ENCODE results near the gene TMUB2.

Gene TMUB2

DNA sequence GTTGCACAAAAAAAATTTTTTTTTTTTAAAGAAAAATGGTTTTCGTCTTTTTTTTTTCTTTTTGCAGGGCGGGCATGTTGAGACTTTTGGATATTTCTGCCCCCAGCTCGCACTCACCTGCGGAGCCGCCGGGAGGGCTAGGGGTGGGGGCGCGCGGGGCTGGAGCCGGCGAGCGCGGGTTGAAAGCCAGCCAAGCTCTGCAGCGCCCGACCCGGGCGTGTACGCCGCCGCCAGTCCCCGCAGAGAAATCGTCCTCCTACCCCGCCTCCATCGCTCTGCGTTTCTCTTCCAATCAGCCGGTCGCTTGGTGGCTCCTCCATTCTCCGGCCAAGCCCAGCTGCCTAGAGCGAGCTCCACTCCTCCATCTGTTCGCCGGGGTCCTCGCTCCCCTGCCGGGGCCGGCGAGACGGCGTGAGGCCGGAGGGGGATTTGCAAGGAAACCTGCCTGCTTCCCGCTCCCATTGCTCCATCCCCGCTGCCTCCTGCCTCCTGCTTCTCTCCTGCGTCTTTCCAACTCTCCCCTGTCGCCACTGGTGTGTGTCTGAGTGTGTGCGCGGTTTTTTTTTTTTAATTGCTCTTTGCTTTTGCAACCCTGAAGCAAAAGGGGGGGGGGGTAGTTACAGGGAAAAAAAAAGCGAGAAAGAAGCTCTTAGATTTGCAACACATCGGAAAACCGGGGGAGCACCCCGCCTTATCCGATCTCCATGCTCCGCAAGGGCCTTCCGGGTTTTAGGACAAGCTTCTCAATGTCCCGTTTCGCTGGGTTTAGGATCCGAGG, 34.5 kb downstream of the TMUB2 start (continued):
- TF ChIP-seq, protein P1, sequence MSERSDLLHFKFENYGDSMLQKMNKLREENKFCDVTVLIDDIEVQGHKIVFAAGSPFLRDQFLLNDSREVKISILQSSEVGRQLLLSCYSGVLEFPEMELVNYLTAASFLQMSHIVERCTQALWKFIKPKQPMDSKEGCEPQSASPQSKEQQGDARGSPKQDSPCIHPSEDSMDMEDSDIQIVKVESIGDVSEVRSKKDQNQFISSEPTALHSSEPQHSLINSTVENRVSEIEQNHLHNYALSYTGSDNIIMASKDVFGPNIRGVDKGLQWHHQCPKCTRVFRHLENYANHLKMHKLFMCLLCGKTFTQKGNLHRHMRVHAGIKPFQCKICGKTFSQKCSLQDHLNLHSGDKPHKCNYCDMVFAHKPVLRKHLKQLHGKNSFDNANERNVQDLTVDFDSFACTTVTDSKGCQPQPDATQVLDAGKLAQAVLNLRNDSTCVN (tag by site-specific recombination; optimal IDR thresholded peaks at IDR 0.05) = peak; percentile 86
- no peak for TF ChIP-seq ZNF768 (tag by site-specific recombination; IDR thresholded peaks at IDR 0.05)
- TF ChIP-seq ZBTB48 (tag by site-specific recombination; IDR thresholded peaks at IDR 0.05) = no peak; the same call in 1 of the 2 replicates
- TF ChIP-seq KLF1 (tag by site-specific recombination; IDR thresholded peaks at IDR 0.05) = 0 out of 2 replicates have a peak, but pooled peaks have one; percentile 15
- 0 out of 2 replicates have a peak, but pooled peaks have one; percentile 17 for TF ChIP-seq KLF16 (tag by site-specific recombination; IDR thresholded peaks at IDR 0.05)
- no peak for TF ChIP-seq ZNF132 (tag by site-specific recombination; IDR thresholded peaks at IDR 0.05; ENCODE audit: borderline replicate concordance)
- TF ChIP-seq ZNF830 (tag by site-specific recombination; IDR thresholded peaks at IDR 0.05; ENCODE audit: low read depth) = no peak
- peak; percentile 22; the same call in 1 of the 2 replicates for TF ChIP-seq SCRT2 (tag by site-specific recombination; IDR thresholded peaks at IDR 0.05)
- no peak for TF ChIP-seq SALL2 (tag by site-specific recombination; IDR thresholded peaks at IDR 0.05; ENCODE audit: borderline replicate concordance)
- TF ChIP-seq ZNF23 (tag by site-specific recombination; IDR thresholded peaks at IDR 0.05; ENCODE audit: borderline replicate concordance) = no peak
- no peak for TF ChIP-seq ZNF223 (tag by site-specific recombination; IDR thresholded peaks at IDR 0.05)
- TF ChIP-seq, protein P2, sequence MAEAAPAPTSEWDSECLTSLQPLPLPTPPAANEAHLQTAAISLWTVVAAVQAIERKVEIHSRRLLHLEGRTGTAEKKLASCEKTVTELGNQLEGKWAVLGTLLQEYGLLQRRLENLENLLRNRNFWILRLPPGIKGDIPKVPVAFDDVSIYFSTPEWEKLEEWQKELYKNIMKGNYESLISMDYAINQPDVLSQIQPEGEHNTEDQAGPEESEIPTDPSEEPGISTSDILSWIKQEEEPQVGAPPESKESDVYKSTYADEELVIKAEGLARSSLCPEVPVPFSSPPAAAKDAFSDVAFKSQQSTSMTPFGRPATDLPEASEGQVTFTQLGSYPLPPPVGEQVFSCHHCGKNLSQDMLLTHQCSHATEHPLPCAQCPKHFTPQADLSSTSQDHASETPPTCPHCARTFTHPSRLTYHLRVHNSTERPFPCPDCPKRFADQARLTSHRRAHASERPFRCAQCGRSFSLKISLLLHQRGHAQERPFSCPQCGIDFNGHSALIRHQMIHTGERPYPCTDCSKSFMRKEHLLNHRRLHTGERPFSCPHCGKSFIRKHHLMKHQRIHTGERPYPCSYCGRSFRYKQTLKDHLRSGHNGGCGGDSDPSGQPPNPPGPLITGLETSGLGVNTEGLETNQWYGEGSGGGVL (tag by site-specific recombination; IDR thresholded peaks at IDR 0.05) = peak; percentile 59; the same call in 1 of the 2 replicates
- TF ChIP-seq GLI2 (tag by site-specific recombination; IDR thresholded peaks at IDR 0.05; ENCODE audit: borderline replicate concordance, low read depth) = no peak
- peak; percentile 53; the same call in 1 of the 2 replicates for TF ChIP-seq ZNF366 (tag by site-specific recombination; conservative IDR thresholded peaks at IDR 0.05)
- no peak for TF ChIP-seq ZNF514 (tag by site-specific recombination; IDR thresholded peaks at IDR 0.05)
- peak; percentile 86; the same call in 1 of the 2 replicates for TF ChIP-seq ZNF335 (tag by site-specific recombination; conservative IDR thresholded peaks at IDR 0.05)
- peak; percentile 95 for TF ChIP-seq ZNF184 (tag by site-specific recombination; IDR thresholded peaks at IDR 0.05)
- TF ChIP-seq ZNF660 (tag by site-specific recombination; IDR thresholded peaks at IDR 0.05) = no peak; the same call in none of the 2 replicates
- no peak for TF ChIP-seq ZNF239 (tag by site-specific recombination; IDR thresholded peaks at IDR 0.05)
- TF ChIP-seq, protein P3, sequence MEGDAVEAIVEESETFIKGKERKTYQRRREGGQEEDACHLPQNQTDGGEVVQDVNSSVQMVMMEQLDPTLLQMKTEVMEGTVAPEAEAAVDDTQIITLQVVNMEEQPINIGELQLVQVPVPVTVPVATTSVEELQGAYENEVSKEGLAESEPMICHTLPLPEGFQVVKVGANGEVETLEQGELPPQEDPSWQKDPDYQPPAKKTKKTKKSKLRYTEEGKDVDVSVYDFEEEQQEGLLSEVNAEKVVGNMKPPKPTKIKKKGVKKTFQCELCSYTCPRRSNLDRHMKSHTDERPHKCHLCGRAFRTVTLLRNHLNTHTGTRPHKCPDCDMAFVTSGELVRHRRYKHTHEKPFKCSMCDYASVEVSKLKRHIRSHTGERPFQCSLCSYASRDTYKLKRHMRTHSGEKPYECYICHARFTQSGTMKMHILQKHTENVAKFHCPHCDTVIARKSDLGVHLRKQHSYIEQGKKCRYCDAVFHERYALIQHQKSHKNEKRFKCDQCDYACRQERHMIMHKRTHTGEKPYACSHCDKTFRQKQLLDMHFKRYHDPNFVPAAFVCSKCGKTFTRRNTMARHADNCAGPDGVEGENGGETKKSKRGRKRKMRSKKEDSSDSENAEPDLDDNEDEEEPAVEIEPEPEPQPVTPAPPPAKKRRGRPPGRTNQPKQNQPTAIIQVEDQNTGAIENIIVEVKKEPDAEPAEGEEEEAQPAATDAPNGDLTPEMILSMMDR (tag by site-specific recombination; IDR thresholded peaks at IDR 0.05) = peak; percentile 67
- TF ChIP-seq ZNF433 (tag by site-specific recombination; IDR thresholded peaks at IDR 0.05; ENCODE audit: low read depth) = no peak
- TF ChIP-seq ZNF211 (tag by site-specific recombination; IDR thresholded peaks at IDR 0.05; ENCODE audit: low read depth) = no peak
- TF ChIP-seq ZNF510 (tag by site-specific recombination; IDR thresholded peaks at IDR 0.05; ENCODE audit: insufficient replicate concordance) = no peak
- TF ChIP-seq ZEB2 (tag by site-specific recombination; IDR thresholded peaks at IDR 0.05) = peak; percentile 90
- no peak for TF ChIP-seq ZNF558 (tag by site-specific recombination; IDR thresholded peaks at IDR 0.05)
- TF ChIP-seq ZNF37A (tag by site-specific recombination; IDR thresholded peaks at IDR 0.05) = no peak
- no peak for TF ChIP-seq ZNF133 (tag by site-specific recombination; IDR thresholded peaks at IDR 0.05)
- no peak for TF ChIP-seq TCF7L2 (IDR thresholded peaks at IDR 0.05; ENCODE audit: borderline replicate concordance, low read depth, low read length)
- peak; percentile 69 for TF ChIP-seq ZNF600 (tag by site-specific recombination; IDR thresholded peaks at IDR 0.05)
- TF ChIP-seq ZFP41 (tag by site-specific recombination; IDR thresholded peaks at IDR 0.05; ENCODE audit: borderline replicate concordance) = no peak
- no peak for TF ChIP-seq ZNF776 (tag by site-specific recombination; IDR thresholded peaks at IDR 0.05; ENCODE audit: borderline replicate concordance)
- TF ChIP-seq ZSCAN30 (tag by site-specific recombination; IDR thresholded peaks at IDR 0.05) = no peak
- no peak for TF ChIP-seq GFI1B (tag by site-specific recombination; IDR thresholded peaks at IDR 0.05)
- TF ChIP-seq, protein P4, sequence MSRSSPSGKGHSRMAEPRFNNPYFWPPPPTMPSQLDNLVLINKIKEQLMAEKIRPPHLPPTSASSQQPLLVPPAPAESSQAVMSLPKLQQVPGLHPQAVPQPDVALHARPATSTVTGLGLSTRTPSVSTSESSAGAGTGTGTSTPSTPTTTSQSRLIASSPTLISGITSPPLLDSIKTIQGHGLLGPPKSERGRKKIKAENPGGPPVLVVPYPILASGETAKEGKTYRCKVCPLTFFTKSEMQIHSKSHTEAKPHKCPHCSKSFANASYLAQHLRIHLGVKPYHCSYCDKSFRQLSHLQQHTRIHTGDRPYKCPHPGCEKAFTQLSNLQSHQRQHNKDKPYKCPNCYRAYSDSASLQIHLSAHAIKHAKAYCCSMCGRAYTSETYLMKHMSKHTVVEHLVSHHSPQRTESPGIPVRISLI (tag by site-specific recombination; IDR thresholded peaks at IDR 0.05) = peak; percentile 35; the same call in 1 of the 2 replicates

Data from HEK293 (cell line).